Stimulated activated CD8-positive, alpha-beta memory T cell treated with anti-CD3 and anti-CD28 coated beads, Interleukin-7, amount 100 ng/mL, for 48 hours (primary cell): Measurements from ENCODE around the gene INSIG1.

ENCODE experiments used
- DNase-seq, 2 donors: peaks; one replicate each; pipeline ENCODE4 v3.0.0-alpha.2; 2020; ENCODE audit warnings: low read depth in 1 of 2; ENCODE audit errors: extremely low read depth in 1 of 2

INSIG1 gene

GRCh38 chr7:155299535-155300202, 2.0 kb downstream of the INSIG1 start:
- no peak for DNase-seq

- no peak for DNase-seq
Measured at GRCh38 chr7:155300641-155301452, 3.2 kb downstream of the INSIG1 start.

GRCh38 chr7:155303039-155303593, 5.4 kb downstream of the INSIG1 start:
- no peak for DNase-seq

GRCh38 chr7:155303897-155304296, 6.2 kb downstream of the INSIG1 start:
- no peak for DNase-seq

- DNase-seq = no peak
Measured at GRCh38 chr7:155305231-155305904, 7.7 kb downstream of the INSIG1 start.

GRCh38 chr7:155306673-155307470, 9.2 kb downstream of the INSIG1 start:
- no peak for DNase-seq

- no peak for DNase-seq
Measured at GRCh38 chr7:155308330-155309020, 10.8 kb downstream of the INSIG1 start.

GRCh38 chr7:155309021-155309338, 11.3 kb downstream of the INSIG1 start:
- no peak for DNase-seq

GRCh38 chr7:155310425-155311114, 12.9 kb downstream of the INSIG1 start:
- DNase-seq = no peak

- no peak for DNase-seq
Measured at GRCh38 chr7:155311826-155312537, 14.3 kb downstream of the INSIG1 start.

- DNase-seq = no peak
Measured at GRCh38 chr7:155312633-155313032, 15.0 kb downstream of the INSIG1 start.

GRCh38 chr7:155313096-155313495, 15.4 kb downstream of the INSIG1 start:
- DNase-seq = no peak

GRCh38 chr7:155315977-155316376, 18.3 kb downstream of the INSIG1 start:
- no peak for DNase-seq

GRCh38 chr7:155316427-155317113, 18.9 kb downstream of the INSIG1 start:
- DNase-seq = no peak

- DNase-seq = no peak
Measured at GRCh38 chr7:155317114-155317434, 19.4 kb downstream of the INSIG1 start.

- DNase-seq = no peak
Measured at GRCh38 chr7:155318245-155318644, 20.6 kb downstream of the INSIG1 start.

GRCh38 chr7:155322530-155322929, 24.9 kb downstream of the INSIG1 start:
- DNase-seq = no peak

- no peak for DNase-seq
Measured at GRCh38 chr7:155323001-155323638, 25.4 kb downstream of the INSIG1 start.
